ENCODE measurements around the gene CCDC14. TPM values are rescaled to one million over a fixed set of nuclear protein-coding genes. Genes with fewer than 3 reads are reported as not detected.

Gene CCDC14
- total RNA-seq, 1 experiment from 2014 or later: 62.5 TPM

- no peaks in the 10 kb centered on the region for H4K20me1 ChIP-seq (ENCODE audit: control insufficient read depth, insufficient read depth, insufficient read length)
- H2BK15ac ChIP-seq (ENCODE audit: low read depth, low read length): no peak overlapping the region
- Mint-ChIP-seq H3K36me3 (ENCODE audit: insufficient read depth in 1 of 3, low read depth in 3 of 3) (peaks cover 42 to 58% (median 53%) of the 10 kb centered on the region in 3 experiments), H3K27ac (no peak overlapping the region), H3K27me3 (ENCODE audit: low read depth) (no peaks in the 10 kb centered on the region), H3K4me3 (no peak overlapping the region), H3K9me3 (peaks cover 3 to 5% of the 10 kb centered on the region in 2 experiments; a peak in 3 of 5 replicates), H3K4me1 (no peaks in the 10 kb centered on the region)
- H2BK5ac ChIP-seq (ENCODE audit: insufficient read length, low read length): no peak overlapping the region
- TF ChIP-seq CTCF (conservative IDR thresholded peaks at IDR 0.05): no peak
- no peak overlapping the region for H4K5ac ChIP-seq (ENCODE audit: insufficient read length, low read depth, low read length)
- no peak overlapping the region for H3K4me2 ChIP-seq (ENCODE audit: insufficient read depth, insufficient read length, low read length)
- H3K79me2 ChIP-seq (ENCODE audit: insufficient read depth, low read length): no peaks in the 10 kb centered on the region
- H3K23ac ChIP-seq (ENCODE audit: insufficient read length, low read depth, low read length): no peak overlapping the region
- H3K4ac ChIP-seq (ENCODE audit: low read depth, low read length): no peak overlapping the region
- WGBS (ENCODE audit: extremely low coverage, insufficient read length, low lambda C conversion rate): no CpG with 5 or more reads among the region's 1 CpG
- no peaks in the 10 kb centered on the region for H3K79me1 ChIP-seq (ENCODE audit: insufficient read depth, low read depth, low read length, poor library complexity, severe bottlenecking)
- no peaks in the 10 kb centered on the region for H3K9me3 ChIP-seq (ENCODE audit: control insufficient read depth, low read depth, low read length)
- no peak for DNase-seq
- H3K27me3 ChIP-seq (ENCODE audit: insufficient read depth, low read length): no peaks in the 10 kb centered on the region
- H3K9ac ChIP-seq (ENCODE audit: extremely low read depth, insufficient read length, low read length): no peak overlapping the region
- no peak overlapping the region for H3K18ac ChIP-seq (ENCODE audit: insufficient read length, low read depth, low read length)
- H2BK12ac ChIP-seq (ENCODE audit: insufficient read length, low read depth, low read length): no peak overlapping the region
- no peak overlapping the region for H2BK120ac ChIP-seq (ENCODE audit: low read depth, low read length, poor library complexity, severe bottlenecking)
- no peak overlapping the region for H2AFZ ChIP-seq (ENCODE audit: low read length)
- no peaks in the 10 kb centered on the region for H3K4me1 ChIP-seq (ENCODE audit: insufficient read depth, low read length)
- no peak overlapping the region for H2AK5ac ChIP-seq (ENCODE audit: insufficient read length, low read length)
- H3K14ac ChIP-seq (ENCODE audit: insufficient read depth, low read length): no peak overlapping the region
- H3K56ac ChIP-seq (ENCODE audit: insufficient read length, low read depth, low read length): no peak overlapping the region
- H2BK20ac ChIP-seq (ENCODE audit: low read depth, low read length, poor library complexity, severe bottlenecking): no peak overlapping the region
- H3K23me2 ChIP-seq (ENCODE audit: insufficient read length, low read depth, low read length, poor library complexity, severe bottlenecking): no peaks in the 10 kb centered on the region
- no peak overlapping the region for H3K27ac ChIP-seq (ENCODE audit: insufficient read length, low read depth, low read length)
- no peak overlapping the region for H3T11ph ChIP-seq (ENCODE audit: low read length)
- H4K8ac ChIP-seq (replicated peaks; ENCODE audit: insufficient read length, low read depth, low read length): no peak overlapping the region
- no peak overlapping the region for H4K91ac ChIP-seq (ENCODE audit: insufficient read length, low read depth, low read length)
Measured at GRCh38 chr3:123920383-123920782, 40.6 kb downstream of the CCDC14 start.

Data from H9 (cell line).